ENCODE measurements around the gene NEDD9. TPM values are rescaled to one million over a fixed set of nuclear protein-coding genes. Genes with fewer than 3 reads are reported as not detected.
A peak's percentile ranks its signal among the peaks of the same experiment; 100 is the strongest.

Gene NEDD9
- total and polyA plus RNA-seq, 2 of the 13 experiments (the other 11 are each of a cell fraction or from before 2014, with no cell fraction given), result 27.1 to 389 TPM

DNA sequence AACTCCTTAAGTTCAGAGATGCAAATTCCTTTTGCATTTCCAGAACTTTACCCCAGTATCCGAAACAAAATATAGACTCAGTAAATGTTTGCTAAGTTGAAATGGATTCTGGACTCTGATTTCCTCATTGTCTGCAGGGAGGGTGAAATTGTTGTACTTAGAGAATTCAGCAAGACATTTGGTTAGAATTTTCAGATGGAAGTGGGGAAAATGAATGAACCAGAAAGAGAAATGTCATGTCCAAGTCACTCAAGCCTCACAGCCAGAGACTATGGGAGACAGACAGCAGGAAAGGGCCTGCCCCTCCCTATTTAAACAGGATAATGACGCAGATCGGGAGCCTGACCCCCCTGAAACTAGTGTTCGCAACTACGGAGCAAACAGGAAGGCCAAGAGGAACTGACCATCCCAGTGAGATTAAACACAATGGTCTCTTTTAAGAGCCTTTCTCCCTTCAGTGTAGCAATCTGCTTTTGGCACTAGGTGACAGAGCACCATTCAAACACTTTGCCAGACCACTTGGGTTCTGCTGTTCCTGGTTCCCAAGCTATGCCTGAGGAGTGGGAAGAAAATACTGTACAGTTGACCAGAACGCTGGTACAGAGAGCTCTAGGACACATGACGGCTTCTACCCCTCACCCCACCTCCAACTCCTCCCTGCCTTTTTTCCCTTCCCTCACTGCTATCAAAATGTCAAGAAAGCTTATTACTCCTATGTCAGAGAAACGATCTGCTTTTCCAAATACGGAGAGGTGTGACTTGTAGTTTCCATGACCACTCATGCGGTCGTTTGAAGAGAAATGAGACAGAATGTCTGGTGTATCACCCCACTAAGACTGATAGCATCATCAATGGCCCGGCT, 13.7 kb downstream of the NEDD9 start (continued):
- TF ChIP-seq, protein P1, sequence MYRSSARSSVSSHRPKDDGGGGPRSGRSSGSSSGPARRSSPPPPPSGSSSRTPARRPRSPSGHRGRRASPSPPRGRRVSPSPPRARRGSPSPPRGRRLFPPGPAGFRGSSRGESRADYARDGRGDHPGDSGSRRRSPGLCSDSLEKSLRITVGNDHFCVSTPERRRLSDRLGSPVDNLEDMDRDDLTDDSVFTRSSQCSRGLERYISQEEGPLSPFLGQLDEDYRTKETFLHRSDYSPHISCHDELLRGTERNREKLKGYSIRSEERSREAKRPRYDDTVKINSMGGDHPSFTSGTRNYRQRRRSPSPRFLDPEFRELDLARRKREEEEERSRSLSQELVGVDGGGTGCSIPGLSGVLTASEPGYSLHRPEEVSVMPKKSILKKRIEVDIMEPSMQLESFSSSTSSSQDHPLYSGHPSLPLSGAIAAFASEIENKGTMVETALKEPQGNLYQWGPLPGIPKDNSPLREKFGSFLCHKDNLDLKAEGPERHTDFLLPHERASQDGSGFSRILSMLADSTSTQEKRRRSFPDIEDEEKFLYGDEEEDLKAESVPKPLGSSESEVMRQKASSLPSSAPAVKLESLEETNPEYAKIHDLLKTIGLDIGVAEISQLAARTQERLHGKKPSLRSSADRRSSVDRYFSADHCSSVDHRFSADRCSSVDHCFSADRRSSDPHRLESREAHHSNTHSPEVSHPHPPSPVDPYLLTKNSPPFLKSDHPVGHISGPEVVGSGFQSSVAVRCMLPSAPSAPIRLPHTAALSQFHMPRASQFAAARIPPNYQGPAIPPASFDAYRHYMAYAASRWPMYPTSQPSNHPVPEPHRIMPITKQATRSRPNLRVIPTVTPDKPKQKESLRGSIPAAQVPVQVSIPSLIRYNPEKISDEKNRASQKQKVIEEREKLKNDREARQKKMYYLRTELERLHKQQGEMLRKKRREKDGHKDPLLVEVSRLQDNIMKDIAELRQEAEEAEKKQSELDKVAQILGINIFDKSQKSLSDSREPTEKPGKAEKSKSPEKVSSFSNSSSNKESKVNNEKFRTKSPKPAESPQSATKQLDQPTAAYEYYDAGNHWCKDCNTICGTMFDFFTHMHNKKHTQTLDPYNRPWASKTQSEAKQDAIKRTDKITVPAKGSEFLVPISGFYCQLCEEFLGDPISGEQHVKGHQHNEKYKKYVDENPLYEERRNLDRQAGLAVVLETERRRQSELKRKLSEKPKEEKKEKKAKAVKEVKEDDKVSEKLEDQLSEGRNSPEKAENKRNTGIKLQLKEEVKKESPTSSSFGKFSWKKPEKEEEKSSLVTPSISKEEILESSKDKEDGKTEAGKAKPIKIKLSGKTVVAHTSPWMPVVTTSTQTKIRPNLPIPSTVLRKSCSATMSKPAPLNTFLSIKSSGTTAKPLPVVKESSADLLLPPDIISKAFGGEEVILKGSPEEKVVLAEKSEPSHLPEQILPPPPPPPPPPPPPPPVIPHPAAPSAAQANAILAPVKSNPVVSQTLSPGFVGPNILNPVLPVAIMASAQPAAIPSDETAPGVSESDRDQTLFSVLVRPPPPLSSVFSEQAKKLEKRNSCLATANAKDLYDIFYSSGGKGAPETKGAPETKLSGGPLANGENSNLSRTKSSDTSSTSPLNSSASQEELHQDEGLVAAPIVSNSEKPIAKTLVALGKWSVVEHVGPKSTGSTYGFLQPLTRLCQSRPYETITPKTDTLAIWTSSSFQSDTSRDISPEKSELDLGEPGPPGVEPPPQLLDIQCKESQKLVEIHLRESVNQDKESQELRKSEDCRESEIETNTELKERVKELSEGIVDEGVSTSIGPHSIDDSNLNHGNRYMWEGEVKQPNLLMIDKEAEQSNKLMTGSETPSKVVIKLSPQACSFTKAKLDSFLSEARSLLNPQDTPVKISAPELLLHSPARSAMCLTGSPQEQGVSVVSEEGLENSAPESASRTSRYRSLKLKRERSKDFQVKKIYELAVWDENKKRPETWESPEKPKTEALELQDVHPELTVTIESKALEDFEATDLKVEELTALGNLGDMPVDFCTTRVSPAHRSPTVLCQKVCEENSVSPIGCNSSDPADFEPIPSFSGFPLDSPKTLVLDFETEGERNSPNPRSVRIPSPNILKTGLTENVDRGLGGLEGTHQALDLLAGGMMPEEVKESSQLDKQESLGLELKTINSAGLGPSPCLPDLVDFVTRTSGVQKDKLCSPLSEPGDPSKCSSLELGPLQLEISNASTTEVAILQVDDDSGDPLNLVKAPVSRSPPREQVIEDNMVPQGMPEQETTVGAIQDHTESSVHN (CRISPR knock-in tag; IDR thresholded peaks at IDR 0.05), result no peak
- TF ChIP-seq CREM (IDR thresholded peaks at IDR 0.05) (peak; percentile 93), CREM (CRISPR knock-in tag; IDR thresholded peaks at IDR 0.05) (no peak), JUND (CRISPR knock-in tag; IDR thresholded peaks at IDR 0.05) (no peak), ZNF274 (CRISPR knock-in tag; IDR thresholded peaks at IDR 0.05) (no peak; the same call in 1 of the 2 replicates), ATF1 (CRISPR knock-in tag; IDR thresholded peaks at IDR 0.05) (peak; percentile 85), FOSL2 (CRISPR knock-in tag; IDR thresholded peaks at IDR 0.05) (peak; percentile 86), SMC3 (IDR thresholded peaks at IDR 0.05; ENCODE audit: low read length) (0 out of 2 replicates have a peak, but pooled peaks have one; percentile 9), KDM3A (CRISPR knock-in tag; IDR thresholded peaks at IDR 0.05; ENCODE audit: low read depth) (peak; percentile 66; the same call in 1 of the 2 replicates), ZNF749 (CRISPR knock-in tag; IDR thresholded peaks at IDR 0.05; ENCODE audit: borderline replicate concordance) (peak; percentile 48; the same call in 1 of the 2 replicates), CCDC6 (CRISPR knock-in tag; IDR thresholded peaks at IDR 0.05) (0 out of 2 replicates have a peak, but pooled peaks have one; percentile 62)
- TF ChIP-seq, protein P2, sequence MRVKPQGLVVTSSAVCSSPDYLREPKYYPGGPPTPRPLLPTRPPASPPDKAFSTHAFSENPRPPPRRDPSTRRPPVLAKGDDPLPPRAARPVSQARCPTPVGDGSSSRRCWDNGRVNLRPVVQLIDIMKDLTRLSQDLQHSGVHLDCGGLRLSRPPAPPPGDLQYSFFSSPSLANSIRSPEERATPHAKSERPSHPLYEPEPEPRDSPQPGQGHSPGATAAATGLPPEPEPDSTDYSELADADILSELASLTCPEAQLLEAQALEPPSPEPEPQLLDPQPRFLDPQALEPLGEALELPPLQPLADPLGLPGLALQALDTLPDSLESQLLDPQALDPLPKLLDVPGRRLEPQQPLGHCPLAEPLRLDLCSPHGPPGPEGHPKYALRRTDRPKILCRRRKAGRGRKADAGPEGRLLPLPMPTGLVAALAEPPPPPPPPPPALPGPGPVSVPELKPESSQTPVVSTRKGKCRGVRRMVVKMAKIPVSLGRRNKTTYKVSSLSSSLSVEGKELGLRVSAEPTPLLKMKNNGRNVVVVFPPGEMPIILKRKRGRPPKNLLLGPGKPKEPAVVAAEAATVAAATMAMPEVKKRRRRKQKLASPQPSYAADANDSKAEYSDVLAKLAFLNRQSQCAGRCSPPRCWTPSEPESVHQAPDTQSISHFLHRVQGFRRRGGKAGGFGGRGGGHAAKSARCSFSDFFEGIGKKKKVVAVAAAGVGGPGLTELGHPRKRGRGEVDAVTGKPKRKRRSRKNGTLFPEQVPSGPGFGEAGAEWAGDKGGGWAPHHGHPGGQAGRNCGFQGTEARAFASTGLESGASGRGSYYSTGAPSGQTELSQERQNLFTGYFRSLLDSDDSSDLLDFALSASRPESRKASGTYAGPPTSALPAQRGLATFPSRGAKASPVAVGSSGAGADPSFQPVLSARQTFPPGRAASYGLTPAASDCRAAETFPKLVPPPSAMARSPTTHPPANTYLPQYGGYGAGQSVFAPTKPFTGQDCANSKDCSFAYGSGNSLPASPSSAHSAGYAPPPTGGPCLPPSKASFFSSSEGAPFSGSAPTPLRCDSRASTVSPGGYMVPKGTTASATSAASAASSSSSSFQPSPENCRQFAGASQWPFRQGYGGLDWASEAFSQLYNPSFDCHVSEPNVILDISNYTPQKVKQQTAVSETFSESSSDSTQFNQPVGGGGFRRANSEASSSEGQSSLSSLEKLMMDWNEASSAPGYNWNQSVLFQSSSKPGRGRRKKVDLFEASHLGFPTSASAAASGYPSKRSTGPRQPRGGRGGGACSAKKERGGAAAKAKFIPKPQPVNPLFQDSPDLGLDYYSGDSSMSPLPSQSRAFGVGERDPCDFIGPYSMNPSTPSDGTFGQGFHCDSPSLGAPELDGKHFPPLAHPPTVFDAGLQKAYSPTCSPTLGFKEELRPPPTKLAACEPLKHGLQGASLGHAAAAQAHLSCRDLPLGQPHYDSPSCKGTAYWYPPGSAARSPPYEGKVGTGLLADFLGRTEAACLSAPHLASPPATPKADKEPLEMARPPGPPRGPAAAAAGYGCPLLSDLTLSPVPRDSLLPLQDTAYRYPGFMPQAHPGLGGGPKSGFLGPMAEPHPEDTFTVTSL (CRISPR knock-in tag; IDR thresholded peaks at IDR 0.05; ENCODE audit: borderline replicate concordance), result peak; percentile 80
- TF ChIP-seq, protein P3, sequence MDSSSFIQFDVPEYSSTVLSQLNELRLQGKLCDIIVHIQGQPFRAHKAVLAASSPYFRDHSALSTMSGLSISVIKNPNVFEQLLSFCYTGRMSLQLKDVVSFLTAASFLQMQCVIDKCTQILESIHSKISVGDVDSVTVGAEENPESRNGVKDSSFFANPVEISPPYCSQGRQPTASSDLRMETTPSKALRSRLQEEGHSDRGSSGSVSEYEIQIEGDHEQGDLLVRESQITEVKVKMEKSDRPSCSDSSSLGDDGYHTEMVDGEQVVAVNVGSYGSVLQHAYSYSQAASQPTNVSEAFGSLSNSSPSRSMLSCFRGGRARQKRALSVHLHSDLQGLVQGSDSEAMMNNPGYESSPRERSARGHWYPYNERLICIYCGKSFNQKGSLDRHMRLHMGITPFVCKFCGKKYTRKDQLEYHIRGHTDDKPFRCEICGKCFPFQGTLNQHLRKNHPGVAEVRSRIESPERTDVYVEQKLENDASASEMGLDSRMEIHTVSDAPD (CRISPR knock-in tag; IDR thresholded peaks at IDR 0.05), result peak; percentile 99

All from HepG2 (cell line).